Activated CD4-positive, alpha-beta T cell treated with anti-CD3 and anti-CD28 coated beads, Interleukin-2, amount 50 U/mL, for 16 hours (primary cell): ENCODE measurements around the gene VDAC1.
"Not testable (repeated sequence)": the region's sequence is repeated elsewhere in the genome, so short reads cannot be mapped to it uniquely, and the experiment has no call there.

Experiments
- DNase-seq: peaks from one replicate; pipeline ENCODE4 v3.0.0-alpha.2; 2020

VDAC1 gene

DNA sequence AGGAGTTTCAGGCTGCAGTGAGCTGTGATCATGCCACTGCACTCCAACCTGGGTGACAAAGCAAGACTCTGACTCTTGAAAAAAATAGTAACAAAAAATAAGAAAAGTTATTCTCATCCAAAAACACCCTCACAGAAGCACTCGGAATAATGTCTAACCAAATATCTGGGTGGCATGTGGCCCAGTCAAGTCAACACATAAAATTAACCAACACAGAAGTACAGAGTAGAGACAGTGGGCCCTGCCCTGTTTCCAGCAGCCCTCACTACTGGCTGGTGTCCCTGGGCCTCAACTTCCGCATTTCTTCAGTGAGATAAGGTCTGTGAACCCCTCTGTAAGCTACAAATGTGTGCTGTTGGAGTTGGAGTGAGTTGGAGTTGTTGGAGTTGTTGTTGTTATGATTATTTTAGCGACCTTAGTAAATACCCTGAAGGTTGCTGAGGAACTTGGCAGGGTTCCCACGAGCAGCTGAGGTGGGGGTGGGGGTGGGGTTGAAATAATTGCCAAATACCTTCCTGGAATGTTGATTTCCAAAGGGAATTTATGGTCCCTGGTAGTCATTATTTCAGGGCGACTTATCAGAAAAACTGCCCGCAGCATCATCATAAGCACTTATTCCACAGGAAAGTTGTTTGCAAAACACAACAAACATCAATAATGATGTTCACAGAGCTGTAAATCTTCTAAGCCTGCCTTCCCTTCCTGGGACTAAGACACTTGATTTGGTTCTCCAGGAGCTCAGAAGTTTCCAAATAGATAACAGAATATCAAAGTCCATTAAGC is 66.5 kb downstream of the VDAC1 start:
- no peak for DNase-seq

- not testable (repeated sequence) for DNase-seq
These were observed 67.1 kb downstream of the VDAC1 start for GRCh38 chr5:133937628-133938027.

GRCh38 chr5:133936651-133937015 is 68.1 kb downstream of the VDAC1 start:
- DNase-seq, result no peak

DNA sequence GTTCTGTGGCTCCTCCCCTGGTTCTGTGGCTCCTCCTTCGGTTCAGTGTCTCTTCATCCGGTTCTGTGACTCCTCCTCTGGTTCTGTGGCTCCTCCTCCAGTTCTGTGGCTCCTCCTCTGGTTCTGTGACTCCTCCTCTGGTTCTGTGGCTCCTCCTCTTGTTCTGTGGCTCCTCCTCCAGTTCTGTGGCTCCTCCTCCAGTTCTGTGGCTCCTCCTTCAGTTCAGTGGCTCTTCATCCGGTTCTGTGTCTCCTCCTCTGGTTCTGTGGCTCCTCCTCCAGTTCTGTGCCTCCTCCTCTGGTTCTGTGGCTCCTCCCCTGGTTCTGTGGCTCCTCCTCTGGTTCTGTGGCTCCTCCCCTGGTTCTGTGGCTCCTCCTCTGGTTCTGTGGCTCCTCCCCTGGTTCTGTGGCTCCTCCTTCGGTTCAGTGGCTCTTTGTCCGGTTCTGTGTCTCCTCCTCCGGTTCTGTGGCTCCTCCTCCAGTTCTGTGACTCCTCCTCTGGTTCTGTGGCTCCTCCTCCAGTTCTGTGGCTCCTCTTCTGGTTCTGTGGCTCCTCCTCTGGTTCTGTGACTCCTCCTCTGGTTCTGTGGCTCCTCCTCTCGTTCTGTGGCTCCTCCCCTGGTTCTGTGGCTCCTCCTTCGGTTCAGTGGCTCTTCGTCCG is 68.7 kb downstream of the VDAC1 start:
- DNase-seq, result not testable (repeated sequence)

DNA sequence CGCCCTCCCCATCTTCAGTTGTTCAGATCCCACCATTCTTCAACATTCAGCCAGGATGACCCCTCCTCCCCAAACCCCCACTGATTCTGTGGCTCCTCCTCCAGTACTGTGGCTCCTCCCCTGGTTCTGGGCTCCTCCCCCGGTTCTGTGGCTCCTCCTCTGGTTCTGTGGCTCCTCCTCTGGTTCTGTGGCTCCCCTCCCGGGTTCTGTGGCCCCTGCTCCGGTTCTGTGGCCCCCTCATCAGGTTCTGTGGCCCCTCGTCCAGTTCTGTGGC is 69.2 kb downstream of the VDAC1 start:
- no peak for DNase-seq

- no peak for DNase-seq
These were observed 69.7 kb downstream of the VDAC1 start for GRCh38 chr5:133934822-133935666.

DNA sequence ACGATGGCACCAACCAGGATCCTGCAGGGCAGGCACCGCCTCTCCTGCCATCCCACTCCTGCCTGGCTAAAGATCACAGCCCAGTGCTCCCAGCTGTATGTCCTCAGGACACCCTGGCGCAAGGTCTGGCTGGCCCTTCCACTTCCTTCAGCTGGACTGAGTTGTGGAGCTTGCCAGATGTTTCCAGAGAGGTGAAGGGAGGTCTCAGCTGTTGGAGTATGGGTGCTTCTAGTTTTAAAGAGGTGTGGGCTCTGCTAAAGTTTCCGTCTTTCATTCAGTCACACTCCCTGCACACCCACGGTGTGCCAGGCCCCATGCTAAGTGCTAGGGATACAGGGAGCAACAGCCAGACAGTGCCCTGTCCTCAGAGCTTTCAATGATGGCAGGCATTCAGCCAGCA is 70.5 kb downstream of the VDAC1 start:
- DNase-seq, result no peak

GRCh38 chr5:133933670-133934295 is 71.0 kb downstream of the VDAC1 start:
- no peak for DNase-seq

DNA sequence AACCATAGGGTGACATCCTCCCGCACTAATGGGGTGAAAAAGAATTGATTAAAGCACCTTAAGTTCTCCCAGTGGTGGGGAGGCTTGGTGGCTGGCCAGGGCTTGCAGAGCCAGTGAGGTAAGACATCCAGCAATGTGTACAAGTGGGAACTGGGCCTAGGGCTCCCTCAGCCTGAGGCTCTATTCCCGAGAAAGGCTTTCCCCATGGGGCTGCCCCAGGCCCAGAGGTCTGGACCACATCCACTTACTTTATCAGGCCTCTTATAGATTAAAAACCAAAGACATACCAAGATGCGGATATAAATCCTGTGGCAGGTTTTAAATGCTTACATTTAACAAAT is 71.6 kb downstream of the VDAC1 start:
- no peak for DNase-seq

- no peak for DNase-seq
These were observed 72.2 kb downstream of the VDAC1 start for GRCh38 chr5:133932441-133933168.

- DNase-seq, result no peak
These were observed 73.2 kb downstream of the VDAC1 start for GRCh38 chr5:133931546-133931945.

GRCh38 chr5:133930813-133931090 is 74.0 kb downstream of the VDAC1 start:
- DNase-seq, result no peak

DNA sequence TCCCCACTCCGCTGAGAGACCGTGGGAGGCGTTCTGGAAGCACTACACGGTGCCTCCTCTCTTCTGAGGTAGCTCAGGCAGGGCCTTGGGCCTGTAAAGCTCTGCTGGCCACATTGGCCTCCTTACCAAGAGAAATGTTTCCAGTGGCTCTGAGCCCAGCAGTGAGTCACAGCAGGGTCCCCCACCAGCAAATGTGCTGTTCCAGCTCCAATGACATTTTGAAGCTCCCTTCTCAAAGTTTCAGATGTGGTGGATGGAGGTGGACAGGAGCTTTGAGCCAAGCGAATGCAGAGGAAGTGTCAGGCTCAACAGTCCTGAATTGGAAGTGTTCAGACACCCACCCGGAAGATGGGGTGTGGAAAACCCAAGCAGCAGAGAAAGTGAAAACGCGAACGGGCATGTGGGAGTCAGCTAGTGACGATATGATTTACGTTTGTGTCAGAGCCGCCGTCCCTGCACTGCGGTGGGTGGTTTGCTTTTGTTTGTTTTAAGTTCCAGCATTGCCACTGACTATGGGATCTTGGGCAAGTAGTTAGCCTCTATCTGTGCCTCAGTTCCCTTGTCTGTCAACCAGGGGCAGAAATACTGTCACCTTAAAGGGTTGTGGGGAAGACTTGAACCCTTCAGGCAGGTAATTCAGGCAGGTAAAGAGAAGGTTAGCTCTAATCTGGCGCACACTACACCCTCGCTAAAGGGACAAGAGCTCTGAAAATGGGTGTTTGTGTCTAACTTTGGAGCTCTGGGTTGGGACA is 74.5 kb downstream of the VDAC1 start:
- DNase-seq, result peak; percentile 67

DNA sequence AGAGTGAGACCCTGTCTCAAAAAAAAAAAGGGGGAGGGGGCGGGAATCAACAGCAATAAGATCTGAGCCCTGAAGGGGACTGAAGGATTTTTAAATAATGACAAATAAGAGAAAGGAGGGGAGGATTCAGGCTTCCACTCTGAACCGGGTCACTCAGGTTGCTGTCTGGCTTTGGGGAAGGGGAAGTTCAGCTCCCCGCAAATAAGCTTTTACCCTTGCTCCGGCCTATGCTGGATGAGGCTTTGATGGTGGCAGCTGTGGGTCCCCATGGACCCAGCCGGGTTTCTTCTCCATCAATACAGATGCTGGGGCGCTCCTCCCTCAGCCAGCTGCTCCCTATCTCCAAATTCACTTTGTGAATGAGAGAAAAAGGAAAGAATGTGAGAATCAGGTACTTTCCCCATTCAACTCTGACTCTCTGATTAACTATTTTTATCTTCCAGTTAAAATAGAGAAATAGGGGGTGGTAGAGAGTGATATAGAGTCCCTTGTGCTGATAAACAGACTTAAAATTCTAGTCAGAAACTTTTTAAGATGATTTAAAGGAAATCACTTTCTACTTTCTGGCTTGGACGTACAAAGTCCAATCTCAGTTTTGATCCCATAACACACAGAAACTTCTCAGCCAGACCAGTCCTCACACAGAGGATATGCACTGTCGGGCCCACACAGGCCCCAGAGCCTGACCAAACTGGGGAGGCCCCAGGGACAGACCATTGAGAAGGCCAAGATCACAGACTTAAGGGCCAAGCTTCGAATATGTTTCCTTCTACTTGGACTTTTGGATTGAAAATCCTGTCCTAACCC is 76.0 kb downstream of the VDAC1 start:
- no peak for DNase-seq

DNA sequence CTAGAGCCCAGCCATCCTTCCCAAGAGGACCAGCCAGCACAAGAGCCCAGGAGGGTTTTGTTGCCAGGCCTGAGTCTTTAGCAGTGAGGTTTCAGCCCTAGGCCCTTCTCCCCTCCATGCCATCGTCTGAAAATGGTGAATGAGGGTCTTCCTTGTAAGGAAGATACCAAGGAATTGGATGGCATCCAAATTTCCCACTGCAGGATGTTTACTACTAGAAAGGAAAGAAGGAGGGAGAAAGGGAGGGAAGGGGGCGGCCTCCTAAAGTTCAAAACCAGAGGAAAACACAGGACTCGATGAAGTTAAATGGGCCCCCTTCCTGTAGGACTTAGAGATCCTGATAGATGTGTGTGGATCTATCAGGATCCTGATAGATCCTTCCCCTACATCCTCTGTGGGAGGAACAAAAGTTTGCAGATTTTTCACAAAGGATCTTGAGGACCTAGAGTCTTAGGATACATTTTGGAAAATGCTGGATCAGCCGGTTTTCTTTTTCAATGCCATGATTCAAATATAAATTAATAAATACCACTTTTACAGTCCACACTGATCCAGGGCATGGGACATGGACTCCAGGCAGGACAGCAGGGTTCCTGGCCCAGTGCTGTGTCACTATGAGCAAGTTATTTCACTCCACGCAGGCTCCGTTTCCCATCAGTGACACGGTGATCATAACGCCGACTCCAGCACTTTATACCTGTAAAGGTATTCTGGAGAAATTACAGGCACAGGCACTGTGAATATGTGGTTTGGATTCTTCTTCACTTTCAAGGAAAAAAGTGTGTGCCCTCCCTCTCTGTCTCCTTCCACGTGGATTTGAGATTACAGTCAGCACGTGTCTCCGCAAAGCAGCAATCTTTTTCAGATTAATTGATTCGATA is 77.2 kb downstream of the VDAC1 start:
- DNase-seq, result no peak

DNA sequence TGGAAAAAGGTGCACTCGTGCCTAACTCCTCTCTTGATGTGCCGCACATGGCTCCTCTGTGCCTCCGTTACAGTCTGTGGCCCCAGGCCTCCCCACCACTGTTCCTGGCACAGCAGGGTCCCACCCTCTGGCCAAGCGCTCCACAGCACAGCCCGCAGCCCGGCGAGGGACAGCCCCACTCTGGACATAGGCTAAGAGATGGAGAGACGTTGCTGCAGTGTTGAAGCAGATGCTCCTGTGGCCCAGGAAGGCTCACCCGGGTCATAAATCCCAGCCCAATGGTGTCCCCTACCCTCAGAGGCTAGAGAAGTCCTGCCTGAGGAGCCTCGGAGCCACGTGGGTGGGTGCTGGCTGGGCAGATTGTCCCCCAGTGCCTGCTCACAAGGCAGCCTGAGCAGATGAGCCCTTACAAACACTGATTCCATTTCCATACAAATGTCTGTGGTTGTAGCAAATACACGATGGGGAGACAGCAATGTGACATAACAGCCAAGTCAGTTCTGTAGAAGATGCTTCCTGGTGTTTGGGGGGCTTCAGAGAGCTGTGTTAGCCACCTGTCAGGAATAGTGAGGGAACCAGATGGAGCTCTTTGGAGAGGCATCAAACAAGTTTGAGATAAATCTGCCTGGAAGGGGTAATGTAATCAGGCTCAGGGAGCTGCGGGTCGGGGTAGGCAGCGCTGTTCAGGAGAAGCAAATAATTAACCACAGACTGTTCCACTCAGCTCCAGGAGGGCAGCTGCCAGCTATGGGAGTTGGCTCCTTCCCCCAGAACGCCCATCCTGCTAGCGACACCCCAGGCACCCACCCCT is 78.1 kb downstream of the VDAC1 start:
- no peak for DNase-seq

DNA sequence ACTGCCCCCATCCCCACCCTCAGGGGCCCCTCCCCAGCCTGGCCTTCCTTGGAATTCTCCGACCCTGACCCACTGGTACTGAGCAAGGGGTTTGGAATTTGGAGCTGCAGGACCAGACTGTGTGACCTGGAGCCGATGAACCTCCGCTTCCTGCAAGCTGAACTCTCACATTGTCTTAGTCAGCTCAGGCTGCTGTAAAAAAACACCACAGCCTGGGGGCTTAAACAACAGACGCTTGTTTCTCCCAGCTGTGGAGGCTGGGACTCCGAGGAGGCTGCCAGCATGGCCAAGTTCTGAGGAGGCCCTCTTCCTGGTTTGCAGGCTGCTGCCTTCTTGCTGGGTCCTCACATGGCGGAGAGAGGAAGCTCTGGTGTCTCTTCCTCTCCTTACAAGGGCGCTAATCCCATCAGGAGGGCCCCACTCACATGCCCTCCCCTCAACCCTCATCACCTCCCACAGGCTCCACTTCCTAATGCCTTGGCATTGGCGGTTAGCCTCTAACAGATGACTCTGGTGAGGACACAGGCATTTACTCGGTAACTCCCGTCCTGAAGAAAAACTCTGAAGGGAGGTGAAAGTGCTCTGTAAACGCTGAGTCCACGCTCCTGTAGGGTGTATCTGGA is 78.8 kb downstream of the VDAC1 start:
- no peak for DNase-seq

DNA sequence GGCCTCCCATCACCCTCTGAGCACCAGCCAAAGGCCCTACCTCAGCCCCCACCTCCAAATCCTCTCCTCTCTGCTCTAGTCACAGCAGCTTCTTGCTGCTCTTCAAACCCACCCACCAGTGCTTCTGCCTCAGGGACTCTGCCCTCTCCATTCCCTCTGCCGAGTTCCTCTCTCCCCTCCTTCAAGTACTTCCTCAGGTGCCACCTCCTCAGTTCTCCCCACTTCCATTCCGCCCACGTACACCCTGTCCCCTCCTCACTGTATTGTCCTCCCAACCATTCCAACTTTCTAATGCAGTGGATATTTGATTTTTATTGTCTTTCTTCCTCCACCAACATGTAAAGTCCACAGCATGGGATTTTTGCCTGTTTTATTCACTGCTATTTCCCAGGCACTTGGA is 79.5 kb downstream of the VDAC1 start:
- DNase-seq, result no peak
